ENCODE data around the gene LCNL1. TPM values are rescaled to one million over a fixed set of nuclear protein-coding genes. Genes with fewer than 3 reads are reported as not detected.

LCNL1 gene
- total RNA-seq, 1 donor = 3.5 TPM

GRCh38 chr9:137034039-137034708 lies 51.4 kb downstream of the LCNL1 start:
- H3K4me3 ChIP-seq (ENCODE audit: low read depth, low read length) = no peak overlapping the region
- DNase-seq (ENCODE audit: low read depth) = no peak
- TF ChIP-seq CTCF (IDR thresholded peaks at IDR 0.05; ENCODE audit: insufficient read depth, low read depth, low read length) = no peak

GRCh38 chr9:137034709-137035506 lies 52.1 kb downstream of the LCNL1 start:
- TF ChIP-seq CTCF (IDR thresholded peaks at IDR 0.05; ENCODE audit: insufficient read depth, low read depth, low read length) = peak; percentile 94
- peak; percentile 82 for DNase-seq (ENCODE audit: low read depth)
- H3K4me3 ChIP-seq (ENCODE audit: low read depth, low read length) = no peak overlapping the region

Other genes with a start within 250 kb of the LCNL1 start
- under 0.01 TPM in 1 of 2 replicates, not detected in the other for gene LCN10, start 240.1 kb upstream of the LCNL1 start, total RNA-seq
- gene LCN6, start 234.5 kb upstream of the LCNL1 start, total RNA-seq = not detected in 2 replicates
- gene LCN8, start 224.8 kb upstream of the LCNL1 start, total RNA-seq = not detected in 2 replicates
- not detected in 2 replicates for gene LCN15, start 218.5 kb upstream of the LCNL1 start, total RNA-seq
- 33.5 and 39.7 TPM in 2 replicates for gene TMEM141, start 191.6 kb upstream of the LCNL1 start, total RNA-seq
- 0.32 and 0.43 TPM in 2 replicates for gene CCDC183, start 186.7 kb upstream of the LCNL1 start, total RNA-seq
- gene RABL6, start 175.0 kb upstream of the LCNL1 start, total RNA-seq = 69.6 and 72.1 TPM in 2 replicates
- 0.86 and 1.3 TPM in 2 replicates for gene AJM1, start 140.5 kb upstream of the LCNL1 start, total RNA-seq
- gene PHPT1, start 133.6 kb upstream of the LCNL1 start, total RNA-seq = 75.4 and 105 TPM in 2 replicates
- gene MAMDC4, start 130.6 kb upstream of the LCNL1 start, total RNA-seq = 1.6 and 3.0 TPM in 2 replicates
- 146 and 163 TPM in 2 replicates for gene EDF1, start 116.7 kb upstream of the LCNL1 start, total RNA-seq
- gene TRAF2, start 96.5 kb upstream of the LCNL1 start, total RNA-seq = 11.0 and 16.8 TPM in 2 replicates
- 104 and 115 TPM in 2 replicates for gene FBXW5, start 38.3 kb upstream of the LCNL1 start, total RNA-seq
- gene C8G, start 37.8 kb upstream of the LCNL1 start, total RNA-seq = 0.86 TPM in 1 of 2 replicates, not detected in the other
- 0.86 TPM in 1 of 2 replicates, not detected in the other for gene LCN12, start 30.7 kb upstream of the LCNL1 start, total RNA-seq
- 10.8 and 21.9 TPM in 2 replicates for gene PTGDS, start 5.5 kb upstream of the LCNL1 start, total RNA-seq
- gene PAXX, start 9.4 kb downstream of the LCNL1 start, total RNA-seq = 9.9 and 18.0 TPM in 2 replicates
- 19.0 and 43.2 TPM in 2 replicates for gene CLIC3, start 13.6 kb downstream of the LCNL1 start, total RNA-seq
- gene ABCA2, start 45.2 kb downstream of the LCNL1 start, total RNA-seq = 14.7 and 15.5 TPM in 2 replicates
- gene FUT7, start 49.1 kb downstream of the LCNL1 start, total RNA-seq = not detected in 2 replicates
- 6.4 and 13.0 TPM in 2 replicates for gene NPDC1, start 63.2 kb downstream of the LCNL1 start, total RNA-seq
- not detected in 2 replicates for gene ENTPD2, start 71.1 kb downstream of the LCNL1 start, total RNA-seq
- 5.2 TPM in 2 replicates for gene SAPCD2, start 87.6 kb downstream of the LCNL1 start, total RNA-seq
- gene UAP1L1, start 94.5 kb downstream of the LCNL1 start, total RNA-seq = 16.0 and 31.2 TPM in 2 replicates
- gene MAN1B1, start 104.0 kb downstream of the LCNL1 start, total RNA-seq = 65.6 and 65.7 TPM in 2 replicates
- 41.5 and 44.8 TPM in 2 replicates for gene DPP7, start 131.7 kb downstream of the LCNL1 start, total RNA-seq
- under 0.01 TPM in 1 of 2 replicates, not detected in the other for gene GRIN1, start 156.2 kb downstream of the LCNL1 start, total RNA-seq
- not detected in 2 replicates for gene LRRC26, start 187.1 kb downstream of the LCNL1 start, total RNA-seq
- gene TMEM210, start 189.1 kb downstream of the LCNL1 start, total RNA-seq = not detected in 2 replicates
- 22.9 and 24.8 TPM in 2 replicates for gene ANAPC2, start 205.6 kb downstream of the LCNL1 start, total RNA-seq
- 58.7 and 81.5 TPM in 2 replicates for gene SSNA1, start 205.7 kb downstream of the LCNL1 start, total RNA-seq
- 6.9 and 8.1 TPM in 2 replicates for gene TPRN, start 217.7 kb downstream of the LCNL1 start, total RNA-seq
- 33.2 and 40.2 TPM in 2 replicates for gene TMEM203, start 222.7 kb downstream of the LCNL1 start, total RNA-seq
- gene NDOR1, start 222.7 kb downstream of the LCNL1 start, total RNA-seq = 7.8 and 11.0 TPM in 2 replicates
- under 0.01 TPM in 1 of 2 replicates, not detected in the other for gene RNF208, start 239.2 kb downstream of the LCNL1 start, total RNA-seq
- under 0.01 and 0.64 TPM in 2 replicates for gene CYSRT1, start 242.2 kb downstream of the LCNL1 start, total RNA-seq
- not detected in 2 replicates for gene RNF224, start 244.5 kb downstream of the LCNL1 start, total RNA-seq
- gene SLC34A3, start 247.9 kb downstream of the LCNL1 start, total RNA-seq = under 0.01 TPM in 1 of 2 replicates, not detected in the other

Data from fibroblast of villous mesenchyme (primary cell).